ENCODE data around the gene GOPC.

GRCh38 chr6:117602151-117602898, at the start of gene GOPC:
- TF ChIP-seq GABPA (IDR thresholded peaks at IDR 0.05; ENCODE audit: low read depth) (0 out of 2 replicates have a peak, but pooled peaks have one; percentile 14), POLR2AphosphoS5 (IDR thresholded peaks at IDR 0.05; ENCODE audit: low read depth) (peak; percentile 90), REST (IDR thresholded peaks at IDR 0.05; ENCODE audit: insufficient replicate concordance, low read depth) (peak; percentile 54), SPI1 (IDR thresholded peaks at IDR 0.05; ENCODE audit: borderline replicate concordance, low read depth) (no peak; the same call in 1 of the 2 replicates)
- TF ChIP-seq, protein P1, sequence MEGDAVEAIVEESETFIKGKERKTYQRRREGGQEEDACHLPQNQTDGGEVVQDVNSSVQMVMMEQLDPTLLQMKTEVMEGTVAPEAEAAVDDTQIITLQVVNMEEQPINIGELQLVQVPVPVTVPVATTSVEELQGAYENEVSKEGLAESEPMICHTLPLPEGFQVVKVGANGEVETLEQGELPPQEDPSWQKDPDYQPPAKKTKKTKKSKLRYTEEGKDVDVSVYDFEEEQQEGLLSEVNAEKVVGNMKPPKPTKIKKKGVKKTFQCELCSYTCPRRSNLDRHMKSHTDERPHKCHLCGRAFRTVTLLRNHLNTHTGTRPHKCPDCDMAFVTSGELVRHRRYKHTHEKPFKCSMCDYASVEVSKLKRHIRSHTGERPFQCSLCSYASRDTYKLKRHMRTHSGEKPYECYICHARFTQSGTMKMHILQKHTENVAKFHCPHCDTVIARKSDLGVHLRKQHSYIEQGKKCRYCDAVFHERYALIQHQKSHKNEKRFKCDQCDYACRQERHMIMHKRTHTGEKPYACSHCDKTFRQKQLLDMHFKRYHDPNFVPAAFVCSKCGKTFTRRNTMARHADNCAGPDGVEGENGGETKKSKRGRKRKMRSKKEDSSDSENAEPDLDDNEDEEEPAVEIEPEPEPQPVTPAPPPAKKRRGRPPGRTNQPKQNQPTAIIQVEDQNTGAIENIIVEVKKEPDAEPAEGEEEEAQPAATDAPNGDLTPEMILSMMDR (IDR thresholded peaks at IDR 0.05; ENCODE audit: insufficient read depth, low read length) = no peak
